ENCODE results near the gene USO1.
A peak's percentile ranks its signal among the peaks of the same experiment; 100 is the strongest.

USO1 gene

DNA sequence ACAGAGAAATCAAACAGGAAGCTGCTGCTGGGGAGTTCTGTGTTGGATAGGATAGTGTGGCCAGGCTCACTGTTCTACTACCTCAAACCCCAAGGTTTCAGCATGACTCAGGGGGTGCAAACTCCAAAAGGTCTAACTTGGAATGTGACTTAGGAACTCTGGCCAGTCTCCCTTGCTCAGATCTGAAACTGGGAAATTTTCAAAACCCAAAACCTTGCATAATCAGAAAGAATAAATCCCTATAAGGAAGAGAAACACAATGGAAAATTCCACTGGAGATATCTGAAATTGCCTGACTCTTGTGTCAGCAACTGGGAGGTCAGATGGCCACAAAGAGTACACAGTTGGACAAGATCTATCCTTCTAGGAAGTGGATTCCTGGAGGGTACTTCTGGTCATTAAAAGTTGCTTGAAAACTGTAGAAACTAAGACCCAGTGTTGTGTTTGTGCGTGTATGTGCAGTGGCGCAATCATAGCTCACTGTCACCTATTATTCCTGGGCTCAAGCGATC lies 119.8 kb downstream of the USO1 start:
- no peak for DNase-seq

DNA sequence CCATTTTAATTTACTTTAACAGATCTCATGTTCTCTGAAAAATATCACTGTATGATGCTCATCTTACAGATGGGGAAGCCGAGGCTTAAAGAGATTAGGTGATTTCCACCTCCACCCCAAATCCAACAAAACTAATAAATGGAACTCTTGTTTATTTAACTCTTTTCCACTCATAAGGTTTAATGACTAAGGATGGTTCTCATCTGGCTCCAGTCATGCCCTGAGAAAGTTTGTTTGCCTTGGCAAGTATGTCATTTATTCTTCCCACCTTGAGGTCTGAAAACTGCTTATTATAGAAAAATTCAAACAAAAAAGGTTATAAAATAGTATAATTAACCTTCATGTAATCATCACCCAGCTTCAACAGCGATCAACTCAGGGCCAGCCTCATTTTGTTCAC lies 121.6 kb downstream of the USO1 start:
- DNase-seq = no peak

GRCh38 chr4:75848171-75848760 lies 123.9 kb downstream of the USO1 start:
- peak; percentile 75 to 80 for DNase-seq

DNA sequence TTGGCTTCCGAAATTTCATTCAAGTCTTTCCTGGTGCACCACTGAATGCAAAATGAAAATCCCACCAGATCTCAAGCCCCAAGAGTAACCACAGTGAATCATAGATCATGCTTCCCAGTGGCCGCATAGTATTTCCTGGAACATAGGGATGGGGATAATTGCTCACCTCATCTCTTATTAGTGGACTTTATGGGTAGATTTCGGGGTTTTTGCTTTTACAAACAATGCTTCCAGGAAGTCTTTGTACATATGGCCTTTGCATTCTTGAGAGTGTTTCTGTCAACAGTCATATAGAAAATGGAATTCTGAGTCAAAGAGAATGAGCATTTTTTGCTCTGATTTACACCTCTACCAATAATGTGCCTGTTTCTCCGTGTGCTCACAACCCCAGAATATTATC lies 124.5 kb downstream of the USO1 start:
- DNase-seq = no peak

DNA sequence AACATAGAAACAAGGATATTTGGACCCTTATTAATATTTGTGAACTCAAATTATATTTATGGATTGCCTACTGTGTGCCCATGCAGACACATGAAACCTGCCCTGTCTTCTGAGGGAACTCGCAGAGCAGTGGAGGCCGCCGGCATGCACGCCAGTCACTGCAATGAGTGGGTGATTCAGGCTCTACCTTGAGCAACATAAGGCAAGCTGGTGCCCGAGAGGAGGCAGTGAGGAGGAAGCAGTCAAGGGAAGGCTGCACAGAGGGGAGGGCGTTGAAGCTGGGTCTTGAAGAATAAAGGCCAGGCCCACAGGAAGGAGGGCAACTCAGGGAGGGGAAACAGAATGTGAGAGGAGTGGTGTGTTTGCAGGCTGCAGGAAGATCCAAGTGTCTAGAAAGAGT lies 125.1 kb downstream of the USO1 start:
- no peak for DNase-seq

DNA sequence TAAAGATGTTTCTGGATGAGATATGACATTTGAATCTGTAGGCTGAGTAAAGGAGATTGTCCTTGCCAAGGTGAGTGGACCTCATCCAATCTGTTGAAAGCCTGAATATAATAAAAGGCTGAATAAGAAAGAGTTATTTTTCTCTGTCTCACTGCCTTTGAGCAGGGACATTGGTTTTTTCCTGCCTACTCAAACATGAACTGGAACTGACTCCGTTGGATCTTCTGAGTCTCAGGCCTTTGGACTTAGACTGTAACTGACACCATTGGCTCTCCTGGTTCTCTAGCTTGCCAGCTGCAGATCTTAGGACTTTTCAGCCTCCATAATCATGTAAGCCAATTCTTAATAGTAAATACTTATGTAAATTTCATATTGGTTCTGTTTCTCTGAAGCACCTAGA lies 134.3 kb downstream of the USO1 start:
- no peak for DNase-seq

- DNase-seq = no peak
Observed at GRCh38 chr4:75860606-75861005, 136.2 kb downstream of the USO1 start.

All from AML-193 (cell line).